ENCODE results near the gene BDKRB1. TPM values are rescaled to one million over a fixed set of nuclear protein-coding genes. Genes with fewer than 3 reads are reported as not detected.

BDKRB1 gene
- total and polyA plus RNA-seq, 4 experiments from 2014 or later = not detected

GRCh38 chr14:96225213-96225612 lies 30.8 kb upstream of the BDKRB1 start:
- Histone ChIP-seq H3K36me3 (ENCODE audit: insufficient read depth, low read length) (no peaks in the 10 kb centered on the region), H3K27ac (ENCODE audit: low read depth, low read length) (no peak overlapping the region), H3K4me3 (ENCODE audit: low read length in 2 of 2) (no peak overlapping the region), H3K4me1 (ENCODE audit: insufficient read depth, low read length) (no peaks in the 10 kb centered on the region), H3K9me3 (ENCODE audit: control insufficient read depth in 1 of 2, low read length in 2 of 2) (no peaks in the 10 kb centered on the region), H3K27me3 (ENCODE audit: insufficient read depth, low read length) (no peaks in the 10 kb centered on the region)
- Mint-ChIP-seq H3K4me1 (no peaks in the 10 kb centered on the region), H3K27ac (no peak overlapping the region), H3K9me3 (peaks cover 0 to 7% (median 4%) of the 10 kb centered on the region in 8 donors), H3K27me3 (peaks cover 5 to 13% of the 10 kb centered on the region in 2 donors), H3K36me3 (no peaks in the 10 kb centered on the region), H3K4me3 (no peak overlapping the region)
- CTCF ChIA-PET (ENCODE audit: partially characterized antibody) = no interaction called here
- intact Hi-C loops (cut with micrococcal nuclease) = no loop called here
- DNase-seq = no peak
- POLR2A ChIA-PET (ENCODE audit: partially characterized antibody) = no interaction called here

- no peak for DNase-seq
- Histone ChIP-seq H3K9me3 (ENCODE audit: control insufficient read depth in 1 of 2, low read length in 2 of 2) (no peaks in the 10 kb centered on the region), H3K27ac (ENCODE audit: low read depth, low read length) (no peak overlapping the region), H3K4me1 (ENCODE audit: insufficient read depth, low read length) (no peaks in the 10 kb centered on the region), H3K27me3 (ENCODE audit: insufficient read depth, low read length) (no peaks in the 10 kb centered on the region), H3K4me3 (ENCODE audit: low read length in 2 of 2) (no peak overlapping the region), H3K36me3 (ENCODE audit: insufficient read depth, low read length) (no peaks in the 10 kb centered on the region)
- Mint-ChIP-seq H3K27ac (no peak overlapping the region), H3K36me3 (no peaks in the 10 kb centered on the region), H3K4me3 (no peak overlapping the region), H3K9me3 (peaks cover 0 to 7% (median 4%) of the 10 kb centered on the region in 8 donors), H3K27me3 (peaks cover 5 to 10% of the 10 kb centered on the region in 2 donors), H3K4me1 (no peaks in the 10 kb centered on the region)
- CTCF ChIA-PET (ENCODE audit: partially characterized antibody) = no interaction called here
- intact Hi-C loops (cut with micrococcal nuclease) = no loop called here
- POLR2A ChIA-PET (ENCODE audit: partially characterized antibody) = no interaction called here
Measured at GRCh38 chr14:96225745-96226151, 30.3 kb upstream of the BDKRB1 start.

GRCh38 chr14:96227428-96227827 lies 28.6 kb upstream of the BDKRB1 start:
- ChIA-PET CTCF (ENCODE audit: partially characterized antibody) (no interaction called here), POLR2A (ENCODE audit: partially characterized antibody) (no interaction called here)
- peaks cover 0 to 7% (median 4%) of the 10 kb centered on the region in 8 donors for H3K9me3 Mint-ChIP-seq
- intact Hi-C loops (cut with micrococcal nuclease) = no loop called here
- H3K27me3 ChIP-seq (ENCODE audit: insufficient read depth, low read length) = no peaks in the 10 kb centered on the region
- peaks cover 1 to 2% of the 10 kb centered on the region in 2 donors for H3K27me3 Mint-ChIP-seq
- no peak overlapping the region for H3K4me3 ChIP-seq (ENCODE audit: low read length in 2 of 2)
- no peak for DNase-seq
- H3K36me3 Mint-ChIP-seq = no peaks in the 10 kb centered on the region
- H3K36me3 ChIP-seq (ENCODE audit: insufficient read depth, low read length) = no peaks in the 10 kb centered on the region
- no peaks in the 10 kb centered on the region for H3K4me1 Mint-ChIP-seq
- H3K27ac Mint-ChIP-seq = no peak overlapping the region
- no peaks in the 10 kb centered on the region for H3K4me1 ChIP-seq (ENCODE audit: insufficient read depth, low read length)
- no peaks in the 10 kb centered on the region for H3K9me3 ChIP-seq (ENCODE audit: control insufficient read depth in 1 of 2, low read length in 2 of 2)
- H3K27ac ChIP-seq (ENCODE audit: low read depth, low read length) = no peak overlapping the region
- H3K4me3 Mint-ChIP-seq = no peak overlapping the region

GRCh38 chr14:96229315-96229714 lies 26.7 kb upstream of the BDKRB1 start:
- Mint-ChIP-seq H3K27me3 (peaks cover 1 to 2% of the 10 kb centered on the region in 2 donors), H3K9me3 (peaks cover 0 to 7% (median 4%) of the 10 kb centered on the region in 8 donors), H3K36me3 (no peaks in the 10 kb centered on the region), H3K4me1 (no peaks in the 10 kb centered on the region), H3K4me3 (no peak overlapping the region), H3K27ac (no peak overlapping the region)
- H3K4me1 ChIP-seq (ENCODE audit: insufficient read depth, low read length) = no peaks in the 10 kb centered on the region
- CTCF ChIA-PET (ENCODE audit: partially characterized antibody) = no interaction called here
- intact Hi-C loops (cut with micrococcal nuclease) = no loop called here
- no peak for DNase-seq
- POLR2A ChIA-PET (ENCODE audit: partially characterized antibody) = no interaction called here
- H3K36me3 ChIP-seq (ENCODE audit: insufficient read depth, low read length) = no peaks in the 10 kb centered on the region
- H3K27ac ChIP-seq (ENCODE audit: low read depth, low read length) = no peak overlapping the region
- H3K4me3 ChIP-seq (ENCODE audit: low read length in 2 of 2) = no peak overlapping the region
- H3K9me3 ChIP-seq (ENCODE audit: control insufficient read depth in 1 of 2, low read length in 2 of 2) = no peaks in the 10 kb centered on the region
- H3K27me3 ChIP-seq (ENCODE audit: insufficient read depth, low read length) = no peaks in the 10 kb centered on the region

DNA sequence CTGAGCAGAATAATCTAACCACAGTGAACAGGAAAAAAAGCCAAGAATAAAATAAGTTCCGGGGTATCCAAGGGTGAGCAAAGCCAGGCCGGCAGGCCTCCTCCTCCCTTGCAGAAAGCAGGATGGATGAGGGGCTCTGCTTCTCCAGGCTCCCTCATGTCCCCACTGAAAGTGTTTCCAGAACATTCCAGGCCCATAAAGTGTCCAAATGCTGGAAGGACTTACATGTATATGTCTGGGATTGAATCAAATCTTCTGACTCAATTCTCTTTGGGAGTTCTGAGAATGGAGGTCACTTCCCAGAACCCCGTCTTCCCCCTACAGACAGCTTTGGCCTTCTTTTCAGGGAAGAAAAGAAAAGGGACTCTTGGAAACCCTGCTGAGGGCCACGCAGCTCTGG lies 25.0 kb upstream of the BDKRB1 start:
- Mint-ChIP-seq H3K27ac (no peak overlapping the region), H3K36me3 (no peaks in the 10 kb centered on the region), H3K4me3 (no peak overlapping the region), H3K27me3 (peaks cover 0 to 5% of the 10 kb centered on the region in 2 donors), H3K4me1 (no peaks in the 10 kb centered on the region), H3K9me3 (peaks cover 0 to 8% (median 4%) of the 10 kb centered on the region in 8 donors)
- ChIA-PET POLR2A (ENCODE audit: partially characterized antibody) (no interaction called here), CTCF (ENCODE audit: partially characterized antibody) (interaction anchor here (1.4 kb wide), 1 partner anchor 9 kb away, joined by 3 read pairs; no protein-coding TSS in a partner anchor)
- no peak for DNase-seq
- Histone ChIP-seq H3K4me3 (ENCODE audit: low read length in 2 of 2) (no peak overlapping the region), H3K27me3 (ENCODE audit: insufficient read depth, low read length) (no peaks in the 10 kb centered on the region), H3K4me1 (ENCODE audit: insufficient read depth, low read length) (no peaks in the 10 kb centered on the region), H3K36me3 (ENCODE audit: insufficient read depth, low read length) (no peaks in the 10 kb centered on the region), H3K27ac (ENCODE audit: low read depth, low read length) (no peak overlapping the region), H3K9me3 (ENCODE audit: control insufficient read depth in 1 of 2, low read length in 2 of 2) (no peaks in the 10 kb centered on the region)
- intact Hi-C loops (cut with micrococcal nuclease) = no loop called here

DNA sequence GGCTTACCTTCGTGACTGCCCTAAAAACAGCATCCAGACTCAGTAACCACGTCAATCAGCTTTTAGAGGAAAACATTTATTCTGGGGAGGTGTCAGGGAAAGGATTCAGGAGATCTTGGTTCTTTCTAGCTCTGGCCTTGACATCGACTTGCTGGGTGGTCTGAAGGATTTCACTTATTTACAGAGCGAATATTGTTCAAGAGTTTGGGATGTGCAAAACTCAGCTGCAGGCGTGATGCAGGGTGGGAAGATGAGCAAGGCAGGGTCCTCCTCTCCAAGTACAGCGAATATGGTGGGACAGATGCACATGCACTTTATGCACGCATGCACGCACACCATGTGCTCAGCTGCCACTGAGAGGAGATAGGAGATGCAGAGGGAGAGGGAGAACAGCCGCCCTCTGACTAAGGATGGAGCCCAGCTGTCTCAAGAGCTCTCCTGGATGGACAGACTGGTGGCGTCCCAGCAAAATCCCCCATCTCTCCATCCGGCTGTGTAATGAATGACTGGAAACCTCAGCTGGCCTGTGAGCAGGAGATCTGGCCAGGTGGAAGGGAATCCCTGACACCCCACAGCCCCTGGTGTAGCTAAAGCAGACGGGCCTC lies 24.4 kb upstream of the BDKRB1 start:
- Histone ChIP-seq H3K4me1 (ENCODE audit: insufficient read depth, low read length) (no peaks in the 10 kb centered on the region), H3K27ac (ENCODE audit: low read depth, low read length) (no peak overlapping the region), H3K27me3 (ENCODE audit: insufficient read depth, low read length) (no peaks in the 10 kb centered on the region), H3K9me3 (ENCODE audit: control insufficient read depth in 1 of 2, low read length in 2 of 2) (no peaks in the 10 kb centered on the region), H3K36me3 (ENCODE audit: insufficient read depth, low read length) (no peaks in the 10 kb centered on the region), H3K4me3 (ENCODE audit: low read length in 2 of 2) (no peak overlapping the region)
- intact Hi-C loops (cut with micrococcal nuclease) = no loop called here
- no peak for DNase-seq
- H3K36me3 Mint-ChIP-seq = no peaks in the 10 kb centered on the region
- no peaks in the 10 kb centered on the region for H3K4me1 Mint-ChIP-seq
- no peak overlapping the region for H3K27ac Mint-ChIP-seq
- ChIA-PET POLR2A (ENCODE audit: partially characterized antibody) (no interaction called here), CTCF (ENCODE audit: partially characterized antibody) (interaction anchor here (1.4 kb wide), 1 partner anchor 10 kb away, joined by 3 read pairs; no protein-coding TSS in a partner anchor)
- peaks cover 0 to 5% of the 10 kb centered on the region in 2 donors for H3K27me3 Mint-ChIP-seq
- H3K4me3 Mint-ChIP-seq = no peak overlapping the region
- H3K9me3 Mint-ChIP-seq = peaks cover 0 to 8% (median 4%) of the 10 kb centered on the region in 8 donors

DNA sequence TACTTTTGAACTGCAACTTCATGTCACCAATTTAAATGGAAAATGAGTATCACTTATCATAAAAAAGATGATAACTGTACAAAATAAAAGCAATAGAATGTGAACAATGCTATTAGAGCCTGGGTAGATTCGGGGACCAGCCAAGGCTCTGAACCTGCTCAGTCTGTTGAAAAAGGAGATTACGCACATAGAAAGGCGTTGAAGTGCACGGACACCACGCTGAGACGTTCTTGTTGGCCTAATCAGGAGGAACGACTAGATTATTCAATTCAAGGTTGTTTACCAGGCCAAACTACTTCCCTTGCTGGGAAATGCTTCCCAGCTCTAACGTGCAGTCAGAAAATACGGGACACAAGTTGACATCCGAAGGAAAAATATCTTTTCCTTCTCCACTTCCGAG lies 23.5 kb upstream of the BDKRB1 start:
- no peak for DNase-seq
- ChIA-PET POLR2A (ENCODE audit: partially characterized antibody) (no interaction called here), CTCF (ENCODE audit: partially characterized antibody) (no interaction called here)
- no peaks in the 10 kb centered on the region for H3K27me3 ChIP-seq (ENCODE audit: insufficient read depth, low read length)
- no peaks in the 10 kb centered on the region for H3K4me1 Mint-ChIP-seq
- H3K9me3 ChIP-seq (ENCODE audit: control insufficient read depth in 1 of 2, low read length in 2 of 2) = no peaks in the 10 kb centered on the region
- peaks cover 0 to 8% (median 4%) of the 10 kb centered on the region in 8 donors for H3K9me3 Mint-ChIP-seq
- H3K27ac Mint-ChIP-seq = peak overlapping the region in 1 of 7 donors; percentile 41
- no peak overlapping the region for H3K27ac ChIP-seq (ENCODE audit: low read depth, low read length)
- H3K27me3 Mint-ChIP-seq = peaks cover 0 to 5% of the 10 kb centered on the region in 2 donors
- H3K36me3 ChIP-seq (ENCODE audit: insufficient read depth, low read length) = no peaks in the 10 kb centered on the region
- no peaks in the 10 kb centered on the region for H3K36me3 Mint-ChIP-seq
- intact Hi-C loops (cut with micrococcal nuclease) = no loop called here
- no peak overlapping the region for H3K4me3 Mint-ChIP-seq
- H3K4me3 ChIP-seq (ENCODE audit: low read length in 2 of 2) = no peak overlapping the region
- H3K4me1 ChIP-seq (ENCODE audit: insufficient read depth, low read length) = no peaks in the 10 kb centered on the region
